ENCODE results near the gene SMIM1. TPM values are rescaled to one million over a fixed set of nuclear protein-coding genes. Genes with fewer than 3 reads are reported as not detected.

SMIM1 gene
- total and polyA plus RNA-seq, 2 donors from 2014 or later = 7.0 to 49.5 TPM

DNA sequence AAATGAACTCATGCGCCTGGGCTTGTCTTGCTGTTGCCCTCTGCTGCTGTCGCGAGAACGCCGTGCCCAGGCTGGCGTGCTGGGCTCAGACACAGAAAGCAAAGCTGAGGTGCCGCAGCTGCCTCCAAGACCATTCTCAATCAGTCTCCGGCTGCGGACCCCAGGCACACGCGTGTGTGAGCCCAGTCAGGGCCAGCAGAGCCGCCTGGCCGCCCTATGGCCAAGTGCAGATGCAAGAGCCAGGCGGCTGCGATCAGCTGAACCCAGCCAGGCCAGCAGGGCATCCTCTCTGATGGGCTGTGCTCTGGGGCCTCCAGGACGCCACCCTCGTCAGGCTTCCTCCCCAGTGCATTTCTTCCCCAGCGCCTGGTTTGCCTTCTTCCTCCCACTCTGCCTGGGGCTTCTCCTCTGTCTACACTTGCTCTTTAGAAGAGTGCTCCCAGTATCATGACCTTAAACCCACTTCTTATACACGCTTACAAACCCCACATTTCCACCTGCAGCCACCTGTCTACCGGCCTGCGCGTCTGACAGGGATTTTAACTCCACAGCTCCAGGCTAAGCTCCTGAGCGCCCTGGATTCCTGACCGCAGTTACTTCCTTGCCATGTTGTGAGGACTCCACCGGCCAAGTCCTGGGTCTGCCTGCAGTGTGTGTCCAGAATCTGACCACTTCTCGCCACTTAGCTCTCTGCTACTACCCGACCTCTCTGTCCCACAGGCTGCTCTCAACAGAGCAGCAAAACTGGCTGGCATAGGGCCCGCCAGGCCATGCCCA, 45.5 kb downstream of the SMIM1 start:
- H3K27ac ChIP-seq (ENCODE audit: low read depth in 2 of 2, low read length in 2 of 2) = no peak overlapping the region
- peaks cover 3 to 20% (median 18%) of the 10 kb centered on the region in 3 donors for H3K36me3 ChIP-seq (ENCODE audit: control insufficient read depth in 2 of 3, insufficient read depth in 3 of 3, low read length in 3 of 3)
- no peak overlapping the region for H3K4me3 ChIP-seq (ENCODE audit: low read length in 3 of 3)
- H3K9me3 ChIP-seq (ENCODE audit: control insufficient read depth in 2 of 3, insufficient read depth in 1 of 3, low read length in 3 of 3) = no peaks in the 10 kb centered on the region
- FAIRE-seq = no peak
- TF ChIP-seq, protein P1, sequence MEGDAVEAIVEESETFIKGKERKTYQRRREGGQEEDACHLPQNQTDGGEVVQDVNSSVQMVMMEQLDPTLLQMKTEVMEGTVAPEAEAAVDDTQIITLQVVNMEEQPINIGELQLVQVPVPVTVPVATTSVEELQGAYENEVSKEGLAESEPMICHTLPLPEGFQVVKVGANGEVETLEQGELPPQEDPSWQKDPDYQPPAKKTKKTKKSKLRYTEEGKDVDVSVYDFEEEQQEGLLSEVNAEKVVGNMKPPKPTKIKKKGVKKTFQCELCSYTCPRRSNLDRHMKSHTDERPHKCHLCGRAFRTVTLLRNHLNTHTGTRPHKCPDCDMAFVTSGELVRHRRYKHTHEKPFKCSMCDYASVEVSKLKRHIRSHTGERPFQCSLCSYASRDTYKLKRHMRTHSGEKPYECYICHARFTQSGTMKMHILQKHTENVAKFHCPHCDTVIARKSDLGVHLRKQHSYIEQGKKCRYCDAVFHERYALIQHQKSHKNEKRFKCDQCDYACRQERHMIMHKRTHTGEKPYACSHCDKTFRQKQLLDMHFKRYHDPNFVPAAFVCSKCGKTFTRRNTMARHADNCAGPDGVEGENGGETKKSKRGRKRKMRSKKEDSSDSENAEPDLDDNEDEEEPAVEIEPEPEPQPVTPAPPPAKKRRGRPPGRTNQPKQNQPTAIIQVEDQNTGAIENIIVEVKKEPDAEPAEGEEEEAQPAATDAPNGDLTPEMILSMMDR (IDR thresholded peaks at IDR 0.05; ENCODE audit: borderline replicate concordance, extremely low read depth, insufficient read depth) = no peak
- H3K27me3 ChIP-seq (ENCODE audit: control insufficient read depth, insufficient read depth, low read length) = no peaks in the 10 kb centered on the region
- peak in 1 of 5 donors; percentile 63 for DNase-seq
- no peak overlapping the region for H3K9ac ChIP-seq (ENCODE audit: low read length in 3 of 3)
- H3K4me1 ChIP-seq (ENCODE audit: control insufficient read depth in 2 of 3, insufficient read depth in 2 of 3, low read depth in 1 of 3, low read length in 3 of 3) = peaks cover 0 to 9% (median 3%) of the 10 kb centered on the region in 3 donors
- intact Hi-C loops (cut with DNase I) = no loop called here

DNA sequence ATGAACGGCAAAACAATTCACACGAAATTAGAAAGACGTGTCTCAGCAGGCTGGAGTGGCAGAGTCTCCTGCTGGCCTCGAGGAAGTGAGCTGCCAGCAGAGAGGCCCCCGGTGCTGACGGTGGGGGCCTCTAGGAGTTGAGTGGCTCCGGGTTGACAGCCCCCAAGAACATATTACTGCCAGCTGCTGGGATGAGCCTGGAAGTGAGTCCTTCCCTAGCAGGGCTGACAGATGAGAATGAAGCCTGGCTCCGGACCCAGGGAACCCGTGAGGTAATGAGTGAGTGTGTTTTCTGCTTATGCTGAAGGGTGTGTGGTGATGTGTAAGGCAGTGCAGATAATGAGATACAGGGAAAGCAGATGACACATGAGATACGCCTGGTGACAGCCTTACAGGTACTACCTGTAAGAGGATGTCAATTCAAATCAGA, 47.2 kb downstream of the SMIM1 start:
- no peak overlapping the region for H3K27ac ChIP-seq (ENCODE audit: low read depth in 2 of 2, low read length in 2 of 2)
- H3K9me3 ChIP-seq (ENCODE audit: control insufficient read depth in 2 of 3, insufficient read depth in 1 of 3, low read length in 3 of 3) = no peaks in the 10 kb centered on the region
- peaks cover 0 to 9% (median 3%) of the 10 kb centered on the region in 3 donors for H3K4me1 ChIP-seq (ENCODE audit: control insufficient read depth in 2 of 3, insufficient read depth in 2 of 3, low read depth in 1 of 3, low read length in 3 of 3)
- TF ChIP-seq, protein P1 (IDR thresholded peaks at IDR 0.05; ENCODE audit: borderline replicate concordance, extremely low read depth, insufficient read depth) = no peak
- DNase-seq (peak in 1 of 5 donors; percentile 29), FAIRE-seq (no peak)
- H3K27me3 ChIP-seq (ENCODE audit: control insufficient read depth, insufficient read depth, low read length) = no peaks in the 10 kb centered on the region
- H3K9ac ChIP-seq (ENCODE audit: low read length in 3 of 3) = no peak overlapping the region
- intact Hi-C loops (cut with DNase I) = no loop called here
- peaks cover 3 to 26% (median 20%) of the 10 kb centered on the region in 3 donors for H3K36me3 ChIP-seq (ENCODE audit: control insufficient read depth in 2 of 3, insufficient read depth in 3 of 3, low read length in 3 of 3)
- H3K4me3 ChIP-seq (ENCODE audit: low read length in 3 of 3) = no peak overlapping the region

DNA sequence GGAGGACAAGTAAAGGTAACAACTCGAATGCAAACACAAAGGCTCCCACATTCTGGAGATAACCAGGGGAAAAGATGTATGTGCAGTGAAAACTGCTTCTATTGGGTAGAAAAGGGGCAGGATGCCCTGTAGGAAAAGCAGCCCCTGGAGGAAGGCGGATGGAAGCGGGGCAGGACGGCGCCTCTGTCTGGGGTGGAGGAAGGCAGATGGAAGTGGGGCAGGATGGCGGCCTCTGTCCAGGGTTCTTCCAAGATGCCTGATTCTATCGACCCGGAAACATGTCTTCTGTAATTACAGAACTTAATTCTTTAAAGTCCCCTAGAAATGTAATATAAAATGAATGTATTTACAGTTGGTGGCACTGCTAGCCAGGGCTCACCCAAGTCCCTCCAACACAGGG, 47.8 kb downstream of the SMIM1 start:
- H3K4me1 ChIP-seq (ENCODE audit: control insufficient read depth in 2 of 3, insufficient read depth in 2 of 3, low read depth in 1 of 3, low read length in 3 of 3) = peaks cover 0 to 9% (median 3%) of the 10 kb centered on the region in 3 donors
- H3K36me3 ChIP-seq (ENCODE audit: control insufficient read depth in 2 of 3, insufficient read depth in 3 of 3, low read length in 3 of 3) = peaks cover 3 to 28% (median 20%) of the 10 kb centered on the region in 3 donors
- no peaks in the 10 kb centered on the region for H3K27me3 ChIP-seq (ENCODE audit: control insufficient read depth, insufficient read depth, low read length)
- DNase-seq (peak in 1 of 5 donors; percentile 11), FAIRE-seq (no peak)
- H3K9ac ChIP-seq (ENCODE audit: low read length in 3 of 3) = no peak overlapping the region
- no peak overlapping the region for H3K4me3 ChIP-seq (ENCODE audit: low read length in 3 of 3)
- H3K27ac ChIP-seq (ENCODE audit: low read depth in 2 of 2, low read length in 2 of 2) = no peak overlapping the region
- intact Hi-C loops (cut with DNase I) = no loop called here
- TF ChIP-seq, protein P1 (IDR thresholded peaks at IDR 0.05; ENCODE audit: borderline replicate concordance, extremely low read depth, insufficient read depth) = no peak
- H3K9me3 ChIP-seq (ENCODE audit: control insufficient read depth in 2 of 3, insufficient read depth in 1 of 3, low read length in 3 of 3) = no peaks in the 10 kb centered on the region
